Colonic mucosa (tissue), 4 donors: ENCODE measurements around the gene PDIA2. TPM values are rescaled to one million over a fixed set of nuclear protein-coding genes. Genes with fewer than 3 reads are reported as not detected.

Experiments
- DNase-seq: peaks from one replicate; pipeline ENCODE4 v3.0.0-alpha.2; 2020
- H3K27ac ChIP-seq: fragments of 200-600 bp; one replicate; pipeline ENCODE4 v1.8.0; 2021
- H3K27me3 ChIP-seq: fragments of 200-600 bp; one replicate; pipeline ENCODE4 v1.8.0; 2021
- H3K36me3 ChIP-seq: fragments of 200-600 bp; one replicate; pipeline ENCODE4 v1.8.0; 2021
- H3K4me1 ChIP-seq: fragments of 200-600 bp; one replicate; pipeline ENCODE4 v1.8.0; 2021; ENCODE audit warnings: mild to moderate bottlenecking
- H3K4me3 ChIP-seq: fragments of 200-600 bp; one replicate; pipeline ENCODE4 v1.8.0; 2021
- H3K9ac ChIP-seq, 2 donors: one replicate each; pipeline ENCODE4 v1.7.0; 2013; ENCODE audit warnings: control low read depth in 2 of 2, low read depth in 2 of 2, low read length in 2 of 2
- H3K9me3 ChIP-seq: fragments of 200-600 bp; one replicate; pipeline ENCODE4 v1.8.0; 2021
- CTCF ChIP-seq: fragments of 200-600 bp; IDR thresholded peaks from one replicate; pipeline ENCODE4 v1.8.0; 2022; ENCODE audit warnings: antibody characterized with exemption, mild to moderate bottlenecking
- intact Hi-C: fragments of 100-400 bp; cut with DNase I; formaldehyde crosslinking; loops from one replicate; pipeline ENCODE4 v1.14.1; 2022
- total RNA-seq, 2 donors: library from RNA; stranded (reverse); fragmentation: NEBNext Ultra II Directional in 1 of 2; extraction: Animal tissue kit (Norgen Biotek cat#: 25700) in 1 of 2; gene quantifications; one replicate each; pipeline ENCODE4 v1.2.1, GENCODE V29; 2021
- donor health status: healthy.
- donor health status: DM: no; HTN: no; CAD: no.
- donor health status: DM: no; HTN: no; CAD: no.

The PDIA2 gene
- total RNA-seq, 2 donors from 2014 or later = 1.4 to 2.6 TPM

DNA sequence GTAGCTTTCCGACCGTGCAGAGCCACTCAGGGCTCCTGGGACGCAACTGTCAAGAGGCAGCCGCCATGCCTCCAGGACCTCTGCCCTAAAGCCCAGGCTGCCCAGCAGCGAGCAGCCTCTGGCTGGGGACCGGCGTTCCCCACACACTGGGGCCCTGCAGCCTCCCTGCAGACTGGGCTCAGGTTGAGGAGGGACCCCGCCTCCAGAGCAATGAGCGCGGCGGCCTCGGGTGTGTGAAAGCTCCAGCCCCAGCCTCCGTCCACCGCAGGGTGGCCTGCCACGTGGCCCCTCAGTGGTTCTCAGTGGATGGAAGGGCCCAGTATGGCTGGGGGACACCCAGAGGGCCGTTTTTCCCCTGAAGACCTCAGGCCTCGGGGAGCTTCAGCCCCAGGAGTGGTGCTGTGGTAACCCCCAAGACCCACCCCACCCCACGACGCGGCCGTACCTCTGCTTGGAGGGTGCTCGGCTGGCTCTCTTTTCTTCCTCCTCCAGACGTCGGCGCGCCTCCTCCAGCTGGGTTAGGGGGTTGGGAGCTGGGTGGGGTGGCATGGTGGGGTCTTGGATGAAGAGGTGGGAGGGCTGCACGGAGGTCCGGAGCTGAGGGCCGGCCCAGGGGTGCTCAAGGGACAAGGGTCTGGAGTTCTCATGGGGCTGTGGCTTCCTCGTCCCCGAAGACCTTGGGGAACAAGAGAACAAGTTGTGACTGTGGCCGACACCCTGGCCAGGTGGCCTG is 10.2 kb downstream of the PDIA2 start:
- H3K27ac ChIP-seq = no peak overlapping the region
- no peaks in the 10 kb centered on the region for H3K36me3 ChIP-seq
- no peak for DNase-seq
- H3K4me1 ChIP-seq = no peaks in the 10 kb centered on the region
- no peaks in the 10 kb centered on the region for H3K9me3 ChIP-seq
- no peaks in the 10 kb centered on the region for H3K27me3 ChIP-seq
- TF ChIP-seq CTCF = no peak
- no peak overlapping the region for H3K4me3 ChIP-seq
- H3K9ac ChIP-seq = no peak overlapping the region
- intact Hi-C loops = no loop called here

DNA sequence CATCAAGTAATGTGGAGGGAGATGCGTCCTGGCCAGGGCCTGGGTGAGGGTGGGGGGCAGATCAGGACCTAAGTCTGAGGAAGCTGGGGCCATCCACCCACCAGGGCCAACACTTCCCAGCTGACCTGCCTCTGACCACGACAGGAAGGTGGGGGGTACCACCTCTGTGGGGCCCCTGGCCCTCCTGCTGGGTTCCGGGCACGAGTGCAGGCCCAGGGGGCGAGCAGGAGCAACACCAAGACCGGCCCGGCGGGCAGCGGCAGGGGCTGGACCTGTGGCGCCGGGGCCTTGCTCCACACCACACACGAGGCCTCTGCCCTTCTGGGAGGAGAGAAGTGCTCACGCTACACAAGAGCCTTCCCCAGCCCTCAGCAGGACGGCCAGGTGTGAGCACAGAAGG is 13.3 kb downstream of the PDIA2 start:
- Histone ChIP-seq H3K9me3 (no peaks in the 10 kb centered on the region), H3K36me3 (no peaks in the 10 kb centered on the region)
- DNase-seq = no peak

DNA sequence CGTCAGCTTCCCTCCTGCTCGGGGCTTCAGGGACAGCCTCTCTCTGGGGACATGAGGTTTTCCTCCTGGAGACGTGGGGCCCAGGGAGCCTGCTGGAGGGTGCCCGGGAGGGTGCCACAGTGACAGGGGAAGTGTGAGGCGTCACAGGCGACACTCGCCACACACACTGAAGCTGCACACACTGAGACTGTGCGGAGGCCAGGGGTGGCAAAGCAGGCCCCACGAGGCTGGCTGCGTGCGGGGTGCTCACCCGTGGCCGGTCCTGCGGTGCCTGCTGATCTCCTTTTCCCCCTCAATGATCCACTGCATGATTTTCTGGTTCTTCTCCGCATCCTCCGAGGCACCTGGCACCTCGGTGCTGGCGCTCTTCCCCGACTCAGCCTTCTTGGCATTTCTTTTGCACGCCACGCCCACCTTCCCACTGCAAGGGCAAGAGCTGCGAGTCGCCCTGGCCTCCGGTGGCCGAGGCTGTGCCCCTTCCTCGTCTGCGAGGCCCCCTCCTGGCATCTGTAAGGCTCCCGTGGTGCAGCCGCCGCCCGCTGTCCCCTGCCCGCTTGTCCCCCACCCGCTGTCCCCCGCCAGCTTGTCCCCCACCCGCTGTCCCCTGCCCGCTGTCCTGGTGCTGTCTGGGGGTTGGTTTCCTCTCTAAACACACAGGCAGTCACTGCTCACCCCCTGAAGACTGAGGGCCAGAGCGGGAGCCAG is 14.0 kb downstream of the PDIA2 start:
- no peak for DNase-seq
- Histone ChIP-seq H3K27me3 (no peaks in the 10 kb centered on the region), H3K36me3 (no peaks in the 10 kb centered on the region), H3K9me3 (no peaks in the 10 kb centered on the region), H3K4me3 (no peak overlapping the region), H3K9ac (no peak overlapping the region), H3K27ac (no peak overlapping the region), H3K4me1 (no peaks in the 10 kb centered on the region)
- intact Hi-C loops = no loop called here
- TF ChIP-seq CTCF = no peak

More for the DNA sequence above, 13.3 kb downstream of the PDIA2 start:
- no peaks in the 10 kb centered on the region for H3K27me3 ChIP-seq
- no peak overlapping the region for H3K9ac ChIP-seq
- H3K4me3 ChIP-seq = no peak overlapping the region
- intact Hi-C loops = no loop called here
- TF ChIP-seq CTCF = no peak
- H3K27ac ChIP-seq = no peak overlapping the region
- no peaks in the 10 kb centered on the region for H3K4me1 ChIP-seq

- no peak for TF ChIP-seq CTCF
- no peaks in the 10 kb centered on the region for H3K4me1 ChIP-seq
- no peak overlapping the region for H3K4me3 ChIP-seq
- DNase-seq = no peak
- H3K27me3 ChIP-seq = no peaks in the 10 kb centered on the region
- no peaks in the 10 kb centered on the region for H3K9me3 ChIP-seq
- H3K36me3 ChIP-seq = no peaks in the 10 kb centered on the region
- intact Hi-C loops = no loop called here
- no peak overlapping the region for H3K27ac ChIP-seq
- no peak overlapping the region for H3K9ac ChIP-seq
These were observed 14.9 kb downstream of the PDIA2 start for GRCh38 chr16:297832-298231.

- no peak for TF ChIP-seq CTCF
- Histone ChIP-seq H3K27me3 (no peaks in the 10 kb centered on the region), H3K27ac (no peak overlapping the region), H3K4me3 (no peak overlapping the region), H3K4me1 (no peaks in the 10 kb centered on the region), H3K9ac (no peak overlapping the region), H3K9me3 (no peaks in the 10 kb centered on the region), H3K36me3 (no peaks in the 10 kb centered on the region)
- no peak for DNase-seq
- intact Hi-C loops = no loop called here
These were observed 18.3 kb downstream of the PDIA2 start for GRCh38 chr16:301235-301634.
